Measurements from ENCODE around the gene ZNF593.

DNA sequence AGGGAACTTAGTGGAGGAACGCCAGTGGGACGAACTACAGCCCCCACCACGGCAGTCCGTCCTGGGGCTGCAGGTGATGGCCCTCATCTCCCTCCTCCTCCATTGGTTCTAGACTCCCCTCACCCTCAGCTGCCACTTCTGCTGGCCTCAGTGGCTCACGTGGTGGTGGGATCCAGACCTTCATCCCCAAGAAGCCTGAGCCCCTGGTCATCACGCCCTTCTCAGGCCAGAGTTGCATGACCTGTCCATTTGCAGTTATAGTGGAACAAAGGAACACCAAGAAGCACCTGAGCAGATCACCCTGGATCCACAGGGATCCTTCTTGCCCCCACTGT is 23.8 kb upstream of the ZNF593 start:
- TF ChIP-seq, protein P1, sequence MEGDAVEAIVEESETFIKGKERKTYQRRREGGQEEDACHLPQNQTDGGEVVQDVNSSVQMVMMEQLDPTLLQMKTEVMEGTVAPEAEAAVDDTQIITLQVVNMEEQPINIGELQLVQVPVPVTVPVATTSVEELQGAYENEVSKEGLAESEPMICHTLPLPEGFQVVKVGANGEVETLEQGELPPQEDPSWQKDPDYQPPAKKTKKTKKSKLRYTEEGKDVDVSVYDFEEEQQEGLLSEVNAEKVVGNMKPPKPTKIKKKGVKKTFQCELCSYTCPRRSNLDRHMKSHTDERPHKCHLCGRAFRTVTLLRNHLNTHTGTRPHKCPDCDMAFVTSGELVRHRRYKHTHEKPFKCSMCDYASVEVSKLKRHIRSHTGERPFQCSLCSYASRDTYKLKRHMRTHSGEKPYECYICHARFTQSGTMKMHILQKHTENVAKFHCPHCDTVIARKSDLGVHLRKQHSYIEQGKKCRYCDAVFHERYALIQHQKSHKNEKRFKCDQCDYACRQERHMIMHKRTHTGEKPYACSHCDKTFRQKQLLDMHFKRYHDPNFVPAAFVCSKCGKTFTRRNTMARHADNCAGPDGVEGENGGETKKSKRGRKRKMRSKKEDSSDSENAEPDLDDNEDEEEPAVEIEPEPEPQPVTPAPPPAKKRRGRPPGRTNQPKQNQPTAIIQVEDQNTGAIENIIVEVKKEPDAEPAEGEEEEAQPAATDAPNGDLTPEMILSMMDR (IDR thresholded peaks at IDR 0.05) = no peak
- TF ChIP-seq POLR2A (IDR thresholded peaks at IDR 0.05) (no peak), POLR2AphosphoS5 (IDR thresholded peaks at IDR 0.05; ENCODE audit: insufficient read depth in 1 of 2, low read depth in 1 of 2) (no peak)

Measured in vagina (tissue), 2 donors.